HG02870 (cell line): ENCODE measurements around the gene MCL1.
A peak's percentile ranks its signal among the peaks of the same experiment; 100 is the strongest.
"Not testable (repeated sequence)": the region's sequence is repeated elsewhere in the genome, so short reads cannot be mapped to it uniquely, and the experiment has no call there.

Experiments used
- ATAC-seq: cut with Tn5 transposase; IDR thresholded peaks from one replicate; pipeline ENCODE4 v1.9.1; 2021; ENCODE audit warnings: mild to moderate bottlenecking, moderate library complexity; ENCODE audit not compliant: unreplicated experiment

The MCL1 gene

GRCh38 chr1:150572918-150573647 lies 6.3 kb downstream of the MCL1 start:
- no peak for ATAC-seq

- no peak for ATAC-seq
Measured at GRCh38 chr1:150568594-150568966, 10.8 kb downstream of the MCL1 start.

GRCh38 chr1:150567717-150568593 lies 11.5 kb downstream of the MCL1 start:
- ATAC-seq, result peak; percentile 13

DNA sequence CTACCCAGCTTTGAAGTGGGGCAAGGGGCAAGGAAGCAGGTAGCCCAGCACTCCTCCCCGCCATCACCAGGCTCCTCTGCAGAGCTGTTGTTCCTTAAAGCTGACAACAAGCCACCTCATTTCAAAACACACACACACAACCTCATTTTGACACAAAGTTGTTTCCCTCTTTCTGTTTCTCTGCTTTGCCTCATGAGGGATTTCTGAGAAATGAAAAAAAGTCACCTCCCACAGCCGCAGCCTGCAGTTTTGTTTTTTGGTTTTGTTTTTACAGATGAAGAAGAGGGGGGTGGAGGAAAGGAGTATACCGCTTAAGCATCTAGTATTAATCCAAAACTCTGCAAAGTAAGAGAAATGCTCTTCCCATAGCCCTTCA lies 12.1 kb downstream of the MCL1 start:
- ATAC-seq, result peak; percentile 22

DNA sequence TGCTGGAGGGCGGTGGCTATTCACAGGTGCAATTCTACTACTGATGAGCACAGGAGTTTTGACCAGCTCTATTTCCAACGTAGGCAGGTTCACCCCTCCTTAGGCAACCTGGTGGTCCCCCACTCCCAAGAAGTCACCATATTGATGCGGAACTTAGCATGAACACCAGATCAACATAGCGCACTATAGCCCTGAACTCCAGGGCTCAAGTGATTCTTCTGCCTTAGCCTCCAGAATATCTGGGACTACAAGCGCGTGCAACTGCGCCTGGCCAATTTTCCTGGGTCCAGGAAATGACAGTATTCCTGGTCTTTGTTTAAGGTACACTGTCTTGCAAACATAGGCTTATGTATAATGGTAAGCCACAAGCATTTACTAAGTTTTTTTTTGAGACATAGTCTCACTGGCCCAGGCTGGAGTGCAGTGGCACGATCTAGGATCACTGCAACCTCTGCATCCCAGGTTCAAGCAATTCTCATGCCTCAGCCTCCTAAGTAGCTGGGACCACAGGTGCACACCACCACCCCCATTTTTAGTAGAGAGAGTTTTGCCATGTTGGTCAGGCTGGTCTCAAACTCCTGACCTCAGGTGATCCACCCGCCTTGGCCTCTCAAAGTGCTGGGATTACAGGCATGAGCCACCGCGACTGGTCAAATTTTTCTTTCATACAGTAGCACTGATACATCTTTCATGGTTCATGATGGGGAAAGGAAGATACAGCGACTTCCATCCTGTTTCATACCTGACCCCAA lies 12.6 kb downstream of the MCL1 start:
- ATAC-seq, result no peak

- ATAC-seq, result not testable (repeated sequence)
Measured at GRCh38 chr1:150565240-150565991, 14.0 kb downstream of the MCL1 start.

DNA sequence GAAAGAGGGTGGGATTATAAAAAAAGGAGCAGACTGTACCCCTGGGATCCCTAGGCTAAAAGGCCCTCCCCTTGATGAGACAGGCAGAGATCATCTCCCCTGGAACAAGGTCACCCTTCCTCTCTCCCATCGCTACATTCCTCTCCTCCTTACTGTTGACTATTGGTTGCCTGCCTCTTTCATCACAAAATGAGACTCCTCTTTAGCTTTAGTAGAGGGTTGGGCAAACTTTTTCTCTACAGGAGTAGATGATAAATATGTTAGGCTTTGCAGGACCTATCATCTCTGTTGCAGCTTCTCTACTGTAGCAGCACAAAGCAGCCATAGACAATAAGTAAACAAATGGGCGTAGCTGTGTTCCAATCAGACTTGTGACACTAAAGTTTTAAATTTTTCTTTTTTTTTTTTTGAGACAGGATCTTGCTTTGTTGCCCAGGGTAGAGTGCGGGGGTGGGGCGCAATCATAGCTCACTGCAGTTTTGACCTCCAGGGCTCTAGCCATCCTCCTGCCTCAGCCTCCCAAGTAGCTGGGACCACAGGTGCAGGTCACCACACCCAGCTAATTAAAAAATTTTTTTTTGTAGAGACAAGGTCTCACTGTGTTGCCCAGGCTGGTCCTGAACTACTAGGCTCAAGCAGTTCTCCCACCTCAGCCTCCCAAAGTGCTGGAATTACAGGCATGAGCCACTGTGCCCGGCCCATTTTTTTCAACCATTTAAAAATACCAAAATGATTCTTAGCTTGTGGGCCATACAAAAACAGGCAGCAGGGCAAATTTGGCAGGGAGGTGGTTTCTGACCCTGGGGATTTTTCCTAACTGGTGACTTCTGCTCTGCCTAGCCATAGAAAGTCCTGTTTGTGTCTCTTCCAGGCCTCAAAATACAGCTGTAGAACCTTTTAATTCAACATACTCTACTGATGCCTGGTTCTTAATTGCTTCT lies 15.1 kb downstream of the MCL1 start:
- ATAC-seq, result no peak

DNA sequence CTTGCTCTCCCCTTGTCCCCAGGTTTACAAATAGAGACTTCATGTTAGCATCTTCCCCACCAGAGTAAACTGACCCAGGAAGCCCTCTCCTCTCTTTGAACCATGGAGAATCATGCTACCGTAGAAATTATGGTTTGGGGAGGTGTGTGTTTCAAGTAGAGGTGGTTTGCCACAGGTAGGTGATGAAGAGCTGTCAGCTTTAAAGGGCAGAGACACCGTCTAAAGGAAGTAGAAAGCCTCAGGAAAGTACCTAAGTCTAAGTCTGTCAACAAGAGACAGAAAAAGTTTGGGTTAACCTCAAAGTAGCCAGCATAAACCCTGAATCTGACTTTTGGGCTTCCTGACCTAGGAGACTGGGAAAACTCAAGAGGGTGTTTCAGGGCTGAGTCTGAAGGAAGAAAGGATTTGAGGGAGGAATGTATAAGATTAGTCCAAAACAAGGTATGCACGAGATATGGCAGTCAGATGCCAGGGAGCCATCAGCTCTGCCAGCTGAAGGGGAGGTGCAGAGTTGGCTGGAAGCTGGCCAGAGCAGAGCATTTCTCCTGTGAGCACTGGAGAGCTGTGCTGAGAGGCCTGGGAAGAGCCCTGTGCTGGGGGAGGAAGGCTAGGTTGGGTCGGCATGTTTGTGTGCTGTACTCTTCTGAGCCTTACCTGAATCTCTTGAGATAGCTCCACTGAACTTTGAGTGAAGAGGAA lies 15.9 kb downstream of the MCL1 start:
- no peak for ATAC-seq

DNA sequence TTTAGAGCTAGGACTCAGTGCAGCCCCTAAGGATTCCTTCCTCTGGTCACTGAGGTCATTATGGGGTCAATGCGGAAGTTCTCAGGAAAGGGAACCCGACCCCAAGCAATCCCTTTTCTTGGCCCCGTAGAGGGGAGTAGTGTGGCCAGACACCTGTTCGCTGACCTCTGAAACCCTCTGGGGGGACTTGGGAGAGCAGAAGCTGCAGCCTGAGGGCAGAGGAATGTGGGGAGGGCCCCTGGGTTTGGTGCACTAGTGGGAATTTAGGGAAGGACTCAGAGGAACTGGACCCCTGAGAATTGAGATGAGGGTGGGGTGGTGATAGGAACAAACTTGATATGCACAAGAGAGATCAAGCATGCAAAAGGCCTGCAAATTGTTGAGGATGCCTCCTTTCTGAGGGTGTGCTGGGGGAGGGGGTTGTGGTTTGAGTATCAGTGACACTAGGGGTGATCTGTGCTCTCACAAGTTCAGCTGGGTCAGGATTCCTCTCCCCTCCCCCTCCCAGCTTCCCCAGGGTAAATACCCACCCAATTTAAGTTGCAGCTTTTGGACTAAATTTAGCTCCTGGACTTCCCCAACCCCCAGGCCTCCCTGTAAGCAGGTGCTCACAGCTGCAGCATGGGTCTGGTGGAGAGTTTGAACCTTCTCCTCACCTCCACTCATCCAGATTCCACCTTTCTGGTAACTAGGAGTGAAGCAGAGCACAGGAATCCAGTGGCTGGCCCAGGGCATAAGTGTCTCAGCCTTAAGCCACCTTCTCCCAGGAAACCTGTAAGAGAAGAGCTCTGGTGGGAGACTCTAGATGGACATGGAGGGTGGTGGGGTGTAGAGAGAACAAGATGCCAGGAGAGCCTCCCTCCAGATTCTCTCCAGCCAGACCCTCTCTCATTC lies 16.7 kb downstream of the MCL1 start:
- peak; percentile 37 for ATAC-seq

DNA sequence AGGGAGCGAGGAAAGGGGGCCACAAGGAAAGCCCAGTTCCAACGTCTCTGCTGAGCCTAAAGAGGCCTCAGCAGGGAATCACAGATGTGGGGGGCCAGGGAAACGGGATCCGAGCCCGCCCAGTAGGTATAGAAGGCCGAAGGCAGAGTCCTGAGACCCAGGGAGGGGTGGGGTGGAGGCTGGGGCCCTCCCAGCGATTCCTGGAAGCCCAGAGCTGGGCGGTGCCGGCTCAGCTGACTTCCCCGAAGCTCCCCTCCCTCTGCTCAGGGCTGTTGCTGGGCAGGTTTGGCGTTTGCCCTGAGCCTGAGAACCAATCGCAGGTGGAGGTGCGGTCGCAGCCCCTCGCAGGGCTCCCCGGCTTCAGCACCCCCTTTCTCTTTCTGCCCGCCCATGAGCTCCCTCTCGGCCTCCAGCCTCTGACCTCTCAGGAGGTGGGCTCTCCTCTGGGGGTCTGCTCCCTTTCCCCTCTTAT lies 17.4 kb downstream of the MCL1 start:
- peak; percentile 23 for ATAC-seq

DNA sequence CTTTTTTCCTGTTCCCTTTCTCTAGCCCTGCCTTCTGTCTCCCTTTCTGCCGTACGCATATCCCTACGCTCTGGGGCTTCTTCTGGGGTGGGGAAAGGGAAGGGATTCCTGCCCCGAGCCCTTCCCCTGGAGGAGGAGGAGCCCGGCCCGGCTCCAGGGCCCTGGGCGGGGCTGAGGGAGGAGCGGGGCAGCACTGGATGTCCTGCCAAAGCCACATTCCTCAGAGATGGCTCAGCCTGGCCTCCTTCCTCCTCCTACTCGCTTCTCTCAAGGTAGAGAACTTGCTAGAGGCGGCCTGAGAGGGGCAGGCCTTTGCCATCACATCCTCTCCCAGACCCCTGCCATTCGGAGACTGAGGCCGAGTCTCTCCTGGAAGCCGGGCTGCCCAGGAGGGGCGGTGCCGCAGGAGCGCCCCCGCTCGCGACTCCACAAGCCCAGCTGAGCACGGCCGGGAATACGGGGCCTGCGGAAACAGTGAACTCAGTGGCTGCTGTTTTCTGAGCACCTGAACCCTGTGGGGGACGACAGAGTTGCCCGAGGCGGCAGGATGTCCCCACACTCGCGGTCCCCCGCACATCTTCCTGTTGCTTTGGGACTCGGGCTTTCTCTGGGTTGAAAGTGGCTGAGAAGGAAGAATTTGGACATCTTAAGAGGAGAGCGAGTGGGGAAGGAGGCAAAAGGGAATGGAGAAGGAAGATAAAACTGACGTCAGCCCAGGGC lies 18.0 kb downstream of the MCL1 start:
- peak; percentile 18 for ATAC-seq

GRCh38 chr1:150560576-150561253 lies 18.7 kb downstream of the MCL1 start:
- peak; percentile 32 for ATAC-seq

DNA sequence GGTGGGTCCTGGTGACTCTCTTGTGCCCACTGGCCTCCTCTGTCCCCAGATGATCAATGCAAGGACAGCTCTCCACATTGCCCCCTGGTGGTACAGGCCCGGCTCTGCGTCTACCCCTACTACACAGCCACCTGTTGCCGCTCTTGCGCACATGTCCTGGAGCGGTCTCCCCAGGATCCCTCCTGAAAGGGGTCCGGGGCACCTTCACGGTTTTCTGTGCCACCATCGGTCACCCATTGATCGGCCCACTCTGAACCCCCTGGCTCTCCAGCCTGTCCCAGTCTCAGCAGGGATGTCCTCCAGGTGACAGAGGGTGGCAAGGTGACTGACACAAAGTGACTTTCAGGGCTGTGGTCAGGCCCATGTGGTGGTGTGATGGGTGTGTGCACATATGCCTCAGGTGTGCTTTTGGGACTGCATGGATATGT lies 19.4 kb downstream of the MCL1 start:
- no peak for ATAC-seq

DNA sequence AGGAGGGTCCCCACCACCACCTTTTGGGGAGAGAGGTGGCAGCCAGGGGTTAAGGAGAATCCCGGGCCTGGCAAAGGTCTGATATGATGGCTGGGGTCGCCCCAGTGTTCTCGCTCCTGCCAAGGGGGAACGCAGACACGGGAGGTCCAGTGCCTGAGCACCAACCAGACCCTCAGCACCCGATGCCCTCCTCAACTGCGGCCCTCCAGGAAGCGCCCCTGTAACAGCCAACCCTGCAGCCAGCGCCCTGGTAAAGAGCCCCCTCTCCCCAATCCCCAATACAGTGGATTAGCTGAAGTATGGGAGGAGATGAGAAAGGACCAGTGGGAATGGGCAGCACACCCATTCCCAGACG lies 19.8 kb downstream of the MCL1 start:
- no peak for ATAC-seq

DNA sequence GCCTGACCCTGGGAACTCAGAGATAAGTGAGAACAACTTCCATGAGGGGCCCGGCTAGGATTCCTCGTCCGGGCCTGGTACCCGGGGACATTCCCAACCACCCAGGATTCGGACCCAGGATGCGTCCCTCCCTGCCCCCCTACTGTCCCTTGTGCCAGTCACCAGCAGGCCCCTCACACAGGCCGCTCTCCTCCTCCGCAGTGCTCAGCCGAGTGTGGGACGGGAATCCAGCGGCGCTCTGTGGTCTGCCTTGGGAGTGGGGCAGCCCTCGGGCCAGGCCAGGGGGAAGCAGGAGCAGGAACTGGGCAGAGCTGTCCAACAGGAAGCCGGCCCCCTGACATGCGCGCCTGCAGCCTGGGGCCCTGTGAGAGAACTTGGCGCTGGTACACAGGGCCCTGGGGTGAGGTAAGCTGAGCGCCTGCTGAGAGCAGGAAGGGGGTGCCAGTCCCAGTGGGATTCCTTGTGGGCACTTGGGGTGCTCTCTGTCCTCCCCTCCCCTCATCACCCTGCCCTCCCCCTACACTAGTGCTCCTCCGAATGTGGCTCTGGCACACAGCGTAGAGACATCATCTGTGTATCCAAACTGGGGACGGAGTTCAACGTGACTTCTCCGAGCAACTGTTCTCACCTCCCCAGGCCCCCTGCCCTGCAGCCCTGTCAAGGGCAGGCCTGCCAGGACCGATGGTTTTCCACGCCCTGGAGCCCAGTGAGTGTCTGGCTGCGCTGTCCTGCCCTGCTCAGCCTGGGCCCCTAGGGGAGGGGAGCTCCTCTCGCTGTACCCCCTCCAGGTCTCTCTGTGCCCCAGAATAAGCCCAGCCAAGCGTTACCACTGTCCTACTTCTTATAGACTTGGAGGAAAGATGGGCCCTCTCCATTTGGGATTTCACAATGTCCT lies 20.4 kb downstream of the MCL1 start:
- ATAC-seq, result no peak

DNA sequence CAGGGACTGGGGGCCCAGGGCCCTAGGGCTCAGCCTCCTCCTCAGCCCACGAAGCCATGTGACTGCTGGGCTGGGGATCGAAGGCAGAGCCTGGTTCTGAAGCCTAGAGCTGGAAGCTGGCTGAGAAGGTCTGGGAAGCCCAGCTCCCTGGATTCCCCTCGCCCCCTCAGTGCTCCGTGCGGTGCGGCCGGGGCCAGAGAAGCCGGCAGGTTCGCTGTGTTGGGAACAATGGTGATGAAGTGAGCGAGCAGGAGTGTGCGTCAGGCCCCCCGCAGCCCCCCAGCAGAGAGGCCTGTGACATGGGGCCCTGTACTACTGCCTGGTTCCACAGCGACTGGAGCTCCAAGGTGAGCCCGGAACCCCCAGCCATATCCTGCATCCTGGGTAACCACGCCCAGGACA lies 21.1 kb downstream of the MCL1 start:
- ATAC-seq, result no peak
